Thymus (tissue), 11 donors: ENCODE measurements around the gene SUMF2. TPM values are rescaled to one million over a fixed set of nuclear protein-coding genes. Genes with fewer than 3 reads are reported as not detected.
A peak's percentile ranks its signal among the peaks of the same experiment; 100 is the strongest.
"Not testable (repeated sequence)": the region's sequence is repeated elsewhere in the genome, so short reads cannot be mapped to it uniquely, and the experiment has no call there.

Experiments
- DNase-seq, 9 donors: peaks; one replicate each; pipeline ENCODE4 v3.0.0-alpha.2; 2013; ENCODE audit warnings: low spot score in 9 of 9, low read depth in 6 of 9, missing footprints in 1 of 9
- H3K27ac ChIP-seq, 2 donors: one replicate each; pipeline ENCODE4 v1.5.1; 2013; ENCODE audit warnings: control low read depth in 1 of 2, low read depth in 1 of 2, low read length in 1 of 2, mild to moderate bottlenecking in 1 of 2, moderate library complexity in 1 of 2
- H3K27me3 ChIP-seq, 2 donors: one replicate each; pipeline ENCODE4 v1.5.1; 2013; ENCODE audit warnings: low read length in 1 of 2; ENCODE audit not compliant: control insufficient read depth in 2 of 2, insufficient read depth in 1 of 2
- H3K36me3 ChIP-seq, 2 donors: one replicate each; pipeline ENCODE4 v1.5.1; 2013; ENCODE audit warnings: low read length in 1 of 2, mild to moderate bottlenecking in 1 of 2, moderate library complexity in 1 of 2; ENCODE audit not compliant: control insufficient read depth in 2 of 2, insufficient read depth in 2 of 2
- H3K4me1 ChIP-seq, 2 donors: one replicate each; pipeline ENCODE4 v1.5.1; 2013; ENCODE audit warnings: low read length in 2 of 2; ENCODE audit not compliant: control insufficient read depth in 2 of 2, insufficient read depth in 2 of 2
- H3K4me3 ChIP-seq, 2 donors: one replicate each; pipeline ENCODE4 v1.5.1; 2013; ENCODE audit warnings: low read length in 2 of 2, control low read depth in 1 of 2, mild to moderate bottlenecking in 1 of 2
- H3K9me3 ChIP-seq, 2 donors: one replicate each; pipeline ENCODE4 v1.5.1; 2013; ENCODE audit warnings: low read length in 1 of 2, mild to moderate bottlenecking in 1 of 2; ENCODE audit not compliant: control insufficient read depth in 2 of 2, insufficient read depth in 1 of 2
- WGBS: extraction: QIAGEN DNeasy Blood & Tissue Kit; methylation state at CpG from one replicate; pipeline ENCODE4 v1.1.7; 2013; 5-methylcytosine and 5-hydroxymethylcytosine counted together
- polyA plus RNA-seq: library from polyadenylated mRNA; stranded (reverse); fragments of 200-250 nt; gene quantifications from one replicate; pipeline ENCODE4 v1.2.3, GENCODE V29; 2013
- total RNA-seq: library from RNA; stranded (reverse); fragments of 120-200 nt; gene quantifications from one replicate; pipeline ENCODE4 v1.2.4, GENCODE V29; 2013
- donor health status: healthy.

SUMF2 gene
- total and polyA plus RNA-seq, 2 donors: 91.7 to 98.7 TPM

GRCh38 chr7:56051339-56052191 is 12.5 kb upstream of the SUMF2 start, which contains the start of the genes CCT6A and PSPH:
Gene CCT6A (plus strand): TSS chr7:56051765. CDS start chr7:56051849, 84 bp downstream.
Gene PSPH (minus strand): TSS chr7:56051444. CDS start chr7:56021212, 30,232 bp downstream.
- DNase-seq: peak; percentile 76 to 95 (median 89)
- Histone ChIP-seq H3K27me3 (no peaks in the 10 kb centered on the region), H3K27ac (peak within 1 kb of the TSS; percentile 84 to 89), H3K4me3 (peak within 1 kb of the TSS; percentile 86 to 88), H3K36me3 (peaks cover 10 to 23% of the 10 kb centered on the region in 2 donors), H3K4me1 (peaks cover 10 to 11% of the 10 kb centered on the region in 2 donors), H3K9me3 (peaks cover 0 to 2% of the 10 kb centered on the region in 2 donors)
- under 1% methylated on average over 97 of the region's 97 CpGs for WGBS

GRCh38 chr7:56053379-56053778 is 10.7 kb upstream of the SUMF2 start:
- Histone ChIP-seq H3K27ac (peak overlapping the region in 1 of 2 donors; percentile 42), H3K4me3 (no peak overlapping the region), H3K9me3 (peaks cover 0 to 2% of the 10 kb centered on the region in 2 donors), H3K27me3 (no peaks in the 10 kb centered on the region), H3K36me3 (peaks cover 22 to 39% of the 10 kb centered on the region in 2 donors), H3K4me1 (peaks cover 10 to 11% of the 10 kb centered on the region in 2 donors)
- no peak for DNase-seq
- 90% methylated on average over 9 of the region's 9 CpGs for WGBS

GRCh38 chr7:56053993-56054392 is 10.1 kb upstream of the SUMF2 start:
- Histone ChIP-seq H3K9me3 (peaks cover 0 to 2% of the 10 kb centered on the region in 2 donors), H3K27ac (no peak overlapping the region), H3K4me1 (peaks cover 10 to 11% of the 10 kb centered on the region in 2 donors), H3K4me3 (no peak overlapping the region), H3K27me3 (no peaks in the 10 kb centered on the region), H3K36me3 (peaks cover 22 to 45% of the 10 kb centered on the region in 2 donors)
- no peak for DNase-seq
- 97% methylated on average over 2 of the region's 2 CpGs for WGBS

- WGBS: 89% methylated on average over 2 of the region's 2 CpGs
- no peak for DNase-seq
- peaks cover 17 to 52% of the 10 kb centered on the region in 2 donors for H3K36me3 ChIP-seq
- H3K9me3 ChIP-seq: no peaks in the 10 kb centered on the region
- no peak overlapping the region for H3K27ac ChIP-seq
- no peaks in the 10 kb centered on the region for H3K27me3 ChIP-seq
- H3K4me3 ChIP-seq: no peak overlapping the region
- H3K4me1 ChIP-seq: peaks cover 4 to 6% of the 10 kb centered on the region in 2 donors
Observed at GRCh38 chr7:56062382-56062781, 1.7 kb upstream of the SUMF2 start.

GRCh38 chr7:56063500-56063881 is 595 bp upstream of the SUMF2 start:
- DNase-seq: no peak
- H3K27ac ChIP-seq: peak overlapping the region; percentile 89 to 96
- no peaks in the 10 kb centered on the region for H3K27me3 ChIP-seq
- H3K4me1 ChIP-seq: peaks cover 4 to 6% of the 10 kb centered on the region in 2 donors
- H3K4me3 ChIP-seq: peak overlapping the region; percentile 89 to 94
- H3K9me3 ChIP-seq: no peaks in the 10 kb centered on the region
- H3K36me3 ChIP-seq: peaks cover 13 to 44% of the 10 kb centered on the region in 2 donors
- 93% methylated on average over 7 of the region's 7 CpGs for WGBS

DNA sequence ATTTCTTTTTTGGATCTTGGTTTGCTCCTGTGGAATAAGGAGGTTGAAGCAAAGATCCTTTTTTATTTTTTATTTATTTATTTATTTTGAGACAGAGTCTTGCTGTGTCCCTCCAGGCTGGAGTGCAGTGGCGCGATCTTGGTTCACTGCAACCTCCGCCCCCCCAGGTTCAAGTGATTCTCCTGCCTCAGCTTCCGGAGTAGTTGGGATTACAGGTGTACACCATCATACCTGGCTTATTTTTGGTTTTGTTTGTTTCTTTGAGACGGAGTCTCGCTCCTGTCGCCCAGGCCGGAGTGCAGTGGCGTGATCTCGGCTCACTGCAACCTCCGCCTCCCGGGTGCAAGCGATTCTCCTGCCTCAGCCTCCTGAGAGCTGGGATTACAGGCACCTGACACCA is 2.3 kb downstream of the SUMF2 start:
- H3K27me3 ChIP-seq, H3K4me3 ChIP-seq, H3K9me3 ChIP-seq, DNase-seq, H3K27ac ChIP-seq, H3K4me1 ChIP-seq: not testable (repeated sequence)
- H3K36me3 ChIP-seq: peaks cover 29 to 41% of the 10 kb centered on the region in 2 donors
- WGBS: 97% methylated on average over 13 of the region's 13 CpGs

GRCh38 chr7:56074371-56074791 is 10.3 kb downstream of the SUMF2 start:
- peak in 5 of 9 donors; percentile 27 to 69 (median 50) for DNase-seq
- Histone ChIP-seq H3K36me3 (peaks cover 39 to 58% of the 10 kb centered on the region in 2 donors), H3K4me3 (no peak overlapping the region), H3K9me3 (no peaks in the 10 kb centered on the region), H3K4me1 (peaks cover 0 to 2% of the 10 kb centered on the region in 2 donors), H3K27ac (no peak overlapping the region), H3K27me3 (no peaks in the 10 kb centered on the region)
- WGBS: 58% methylated on average over 19 of the region's 19 CpGs

GRCh38 chr7:56077681-56078080 is 13.6 kb downstream of the SUMF2 start:
- H3K4me3 ChIP-seq: no peak overlapping the region
- H3K36me3 ChIP-seq: peaks cover 49 to 58% of the 10 kb centered on the region in 2 donors
- no peak overlapping the region for H3K27ac ChIP-seq
- H3K27me3 ChIP-seq: no peaks in the 10 kb centered on the region
- H3K4me1 ChIP-seq: peaks cover 0 to 4% of the 10 kb centered on the region in 2 donors
- WGBS: 99% methylated on average over 3 of the region's 3 CpGs
- DNase-seq: no peak
- H3K9me3 ChIP-seq: no peaks in the 10 kb centered on the region

GRCh38 chr7:56078196-56078595 is 14.1 kb downstream of the SUMF2 start:
- Histone ChIP-seq H3K9me3 (no peaks in the 10 kb centered on the region), H3K4me3 (no peak overlapping the region), H3K36me3 (peaks cover 44 to 54% of the 10 kb centered on the region in 2 donors), H3K27me3 (no peaks in the 10 kb centered on the region), H3K4me1 (peaks cover 0 to 4% of the 10 kb centered on the region in 2 donors), H3K27ac (no peak overlapping the region)
- DNase-seq: no peak
- WGBS: over 99% methylated on average over 16 of the region's 16 CpGs
